ENCODE measurements around the gene MYADML2.

GRCh38 chr17:81905424-81905875, 41.6 kb downstream of the MYADML2 start:
- TF ChIP-seq, protein P1, sequence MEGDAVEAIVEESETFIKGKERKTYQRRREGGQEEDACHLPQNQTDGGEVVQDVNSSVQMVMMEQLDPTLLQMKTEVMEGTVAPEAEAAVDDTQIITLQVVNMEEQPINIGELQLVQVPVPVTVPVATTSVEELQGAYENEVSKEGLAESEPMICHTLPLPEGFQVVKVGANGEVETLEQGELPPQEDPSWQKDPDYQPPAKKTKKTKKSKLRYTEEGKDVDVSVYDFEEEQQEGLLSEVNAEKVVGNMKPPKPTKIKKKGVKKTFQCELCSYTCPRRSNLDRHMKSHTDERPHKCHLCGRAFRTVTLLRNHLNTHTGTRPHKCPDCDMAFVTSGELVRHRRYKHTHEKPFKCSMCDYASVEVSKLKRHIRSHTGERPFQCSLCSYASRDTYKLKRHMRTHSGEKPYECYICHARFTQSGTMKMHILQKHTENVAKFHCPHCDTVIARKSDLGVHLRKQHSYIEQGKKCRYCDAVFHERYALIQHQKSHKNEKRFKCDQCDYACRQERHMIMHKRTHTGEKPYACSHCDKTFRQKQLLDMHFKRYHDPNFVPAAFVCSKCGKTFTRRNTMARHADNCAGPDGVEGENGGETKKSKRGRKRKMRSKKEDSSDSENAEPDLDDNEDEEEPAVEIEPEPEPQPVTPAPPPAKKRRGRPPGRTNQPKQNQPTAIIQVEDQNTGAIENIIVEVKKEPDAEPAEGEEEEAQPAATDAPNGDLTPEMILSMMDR (IDR thresholded peaks at IDR 0.05), result no peak
- no peak for TF ChIP-seq POLR2A (IDR thresholded peaks at IDR 0.05)
- TF ChIP-seq POLR2AphosphoS5 (IDR thresholded peaks at IDR 0.05), result no peak
- no peak for TF ChIP-seq EP300 (IDR thresholded peaks at IDR 0.05)
